Lower leg skin (tissue), 3 donors: ENCODE results near the gene ARRDC3.

Experiments used
- POLR2A ChIP-seq, 2 donors: fragments of 450-650 bp; IDR thresholded peaks; one replicate each; pipeline ENCODE4 v1.6.1; 2016 to 2017; ENCODE audit warnings: antibody characterized with exemption in 2 of 2, mild to moderate bottlenecking in 1 of 2, moderate library complexity in 1 of 2
- TF ChIP-seq, protein P1 (sequence below), 3 donors: fragments of 450-650 bp; IDR thresholded peaks; one replicate each; pipeline ENCODE4 v1.5.1; 2016; ENCODE audit warnings: antibody characterized with exemption in 3 of 3, mild to moderate bottlenecking in 3 of 3, moderate library complexity in 2 of 3

DNA sequence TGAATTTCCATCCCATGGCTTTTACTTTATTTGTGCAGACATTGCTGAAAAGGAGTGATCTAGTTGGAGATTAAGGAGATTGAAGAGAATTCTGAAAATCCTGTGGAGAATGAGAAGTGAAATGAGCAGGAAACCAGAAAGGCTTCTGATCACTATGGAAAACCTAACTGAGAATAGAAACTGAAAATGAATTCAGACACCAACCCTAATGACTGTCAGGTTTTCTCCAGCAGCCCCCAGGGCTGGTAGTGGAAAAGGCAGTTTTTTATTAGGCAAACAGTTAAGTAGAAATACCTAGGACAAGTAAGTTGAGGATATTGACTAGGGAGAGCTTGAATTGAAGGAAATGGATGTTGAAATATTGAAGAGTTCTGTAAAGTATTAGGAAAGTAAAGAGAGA, 14.7 kb upstream of the ARRDC3 start:
- TF ChIP-seq, protein P1, sequence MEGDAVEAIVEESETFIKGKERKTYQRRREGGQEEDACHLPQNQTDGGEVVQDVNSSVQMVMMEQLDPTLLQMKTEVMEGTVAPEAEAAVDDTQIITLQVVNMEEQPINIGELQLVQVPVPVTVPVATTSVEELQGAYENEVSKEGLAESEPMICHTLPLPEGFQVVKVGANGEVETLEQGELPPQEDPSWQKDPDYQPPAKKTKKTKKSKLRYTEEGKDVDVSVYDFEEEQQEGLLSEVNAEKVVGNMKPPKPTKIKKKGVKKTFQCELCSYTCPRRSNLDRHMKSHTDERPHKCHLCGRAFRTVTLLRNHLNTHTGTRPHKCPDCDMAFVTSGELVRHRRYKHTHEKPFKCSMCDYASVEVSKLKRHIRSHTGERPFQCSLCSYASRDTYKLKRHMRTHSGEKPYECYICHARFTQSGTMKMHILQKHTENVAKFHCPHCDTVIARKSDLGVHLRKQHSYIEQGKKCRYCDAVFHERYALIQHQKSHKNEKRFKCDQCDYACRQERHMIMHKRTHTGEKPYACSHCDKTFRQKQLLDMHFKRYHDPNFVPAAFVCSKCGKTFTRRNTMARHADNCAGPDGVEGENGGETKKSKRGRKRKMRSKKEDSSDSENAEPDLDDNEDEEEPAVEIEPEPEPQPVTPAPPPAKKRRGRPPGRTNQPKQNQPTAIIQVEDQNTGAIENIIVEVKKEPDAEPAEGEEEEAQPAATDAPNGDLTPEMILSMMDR (IDR thresholded peaks at IDR 0.05), result no peak
- no peak for TF ChIP-seq POLR2A (IDR thresholded peaks at IDR 0.05)
